Measurements from ENCODE around the gene PPM1F. TPM values are rescaled to one million over a fixed set of nuclear protein-coding genes. Genes with fewer than 3 reads are reported as not detected.
"Not testable (repeated sequence)": the region's sequence is repeated elsewhere in the genome, so short reads cannot be mapped to it uniquely, and the experiment has no call there.

The PPM1F gene
- total and polyA plus RNA-seq, 4 donors = 1.8 to 15.5 (median 8.9) TPM

DNA sequence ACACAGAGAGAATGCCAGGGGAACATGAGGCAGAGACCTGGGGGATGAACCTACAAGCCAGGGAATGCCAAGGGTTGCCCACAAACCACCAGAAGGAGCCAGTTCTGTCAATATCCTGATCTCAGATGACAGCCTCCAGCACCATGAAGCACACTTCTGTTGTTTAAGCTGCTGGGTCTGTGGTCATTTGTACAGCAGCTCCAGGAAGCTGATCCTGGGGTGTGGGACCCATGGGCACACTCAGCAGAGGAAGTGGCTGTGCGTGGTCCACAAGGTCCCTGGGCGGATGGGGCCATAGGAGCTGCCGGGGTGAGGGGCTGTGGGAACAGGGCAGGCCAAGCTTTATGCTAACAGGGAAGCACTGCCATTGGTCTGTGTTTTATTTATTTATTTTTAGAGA, 12.1 kb downstream of the PPM1F start:
- Histone ChIP-seq H3K4me1 (ENCODE audit: control insufficient read depth in 4 of 4, insufficient read depth in 4 of 4, low read length in 3 of 4) (peaks cover 9 to 53% (median 35%) of the 10 kb centered on the region in 4 donors), H3K27ac (ENCODE audit: low read depth in 1 of 2, low read length in 2 of 2) (peak overlapping the region in 1 of 2 donors; percentile 42), H3K9me3 (ENCODE audit: control insufficient read depth in 4 of 4, low read length in 3 of 4) (no peaks in the 10 kb centered on the region), H3K4me3 (ENCODE audit: low read depth in 1 of 3, low read length in 3 of 3) (no peak overlapping the region), H3K36me3 (ENCODE audit: control insufficient read depth in 4 of 4, insufficient read depth in 3 of 4, low read depth in 1 of 4, low read length in 3 of 4) (peaks cover 0 to 2% (median 1%) of the 10 kb centered on the region in 4 donors), H3K9ac (ENCODE audit: low read depth in 1 of 2, low read length in 2 of 2) (no peak overlapping the region), H3K27me3 (ENCODE audit: control insufficient read depth in 4 of 4, insufficient read depth in 4 of 4, low read length in 3 of 4) (no peaks in the 10 kb centered on the region)
- TF ChIP-seq, protein P1, sequence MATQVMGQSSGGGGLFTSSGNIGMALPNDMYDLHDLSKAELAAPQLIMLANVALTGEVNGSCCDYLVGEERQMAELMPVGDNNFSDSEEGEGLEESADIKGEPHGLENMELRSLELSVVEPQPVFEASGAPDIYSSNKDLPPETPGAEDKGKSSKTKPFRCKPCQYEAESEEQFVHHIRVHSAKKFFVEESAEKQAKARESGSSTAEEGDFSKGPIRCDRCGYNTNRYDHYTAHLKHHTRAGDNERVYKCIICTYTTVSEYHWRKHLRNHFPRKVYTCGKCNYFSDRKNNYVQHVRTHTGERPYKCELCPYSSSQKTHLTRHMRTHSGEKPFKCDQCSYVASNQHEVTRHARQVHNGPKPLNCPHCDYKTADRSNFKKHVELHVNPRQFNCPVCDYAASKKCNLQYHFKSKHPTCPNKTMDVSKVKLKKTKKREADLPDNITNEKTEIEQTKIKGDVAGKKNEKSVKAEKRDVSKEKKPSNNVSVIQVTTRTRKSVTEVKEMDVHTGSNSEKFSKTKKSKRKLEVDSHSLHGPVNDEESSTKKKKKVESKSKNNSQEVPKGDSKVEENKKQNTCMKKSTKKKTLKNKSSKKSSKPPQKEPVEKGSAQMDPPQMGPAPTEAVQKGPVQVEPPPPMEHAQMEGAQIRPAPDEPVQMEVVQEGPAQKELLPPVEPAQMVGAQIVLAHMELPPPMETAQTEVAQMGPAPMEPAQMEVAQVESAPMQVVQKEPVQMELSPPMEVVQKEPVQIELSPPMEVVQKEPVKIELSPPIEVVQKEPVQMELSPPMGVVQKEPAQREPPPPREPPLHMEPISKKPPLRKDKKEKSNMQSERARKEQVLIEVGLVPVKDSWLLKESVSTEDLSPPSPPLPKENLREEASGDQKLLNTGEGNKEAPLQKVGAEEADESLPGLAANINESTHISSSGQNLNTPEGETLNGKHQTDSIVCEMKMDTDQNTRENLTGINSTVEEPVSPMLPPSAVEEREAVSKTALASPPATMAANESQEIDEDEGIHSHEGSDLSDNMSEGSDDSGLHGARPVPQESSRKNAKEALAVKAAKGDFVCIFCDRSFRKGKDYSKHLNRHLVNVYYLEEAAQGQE (IDR thresholded peaks at IDR 0.05) = no peak
- TF ChIP-seq ATF3 (IDR thresholded peaks at IDR 0.05) = no peak
- no peak for TF ChIP-seq TAF1 (conservative IDR thresholded peaks at IDR 0.05)
- TF ChIP-seq ZBTB33 (IDR thresholded peaks at IDR 0.05) = no peak
- TF ChIP-seq RXRA (IDR thresholded peaks at IDR 0.05) = no peak
- no peak for TF ChIP-seq JUND (IDR thresholded peaks at IDR 0.05)
- no peak for TF ChIP-seq MAX (IDR thresholded peaks at IDR 0.05)
- no peak for TF ChIP-seq SP1 (IDR thresholded peaks at IDR 0.05)
- TF ChIP-seq HNF4A (conservative IDR thresholded peaks at IDR 0.05) = no peak
- TF ChIP-seq FOXA1 (IDR thresholded peaks at IDR 0.05) = no peak
- no peak for TF ChIP-seq YY1 (IDR thresholded peaks at IDR 0.05)
- no peak for TF ChIP-seq FOXA2 (IDR thresholded peaks at IDR 0.05)
- TF ChIP-seq, protein P2, sequence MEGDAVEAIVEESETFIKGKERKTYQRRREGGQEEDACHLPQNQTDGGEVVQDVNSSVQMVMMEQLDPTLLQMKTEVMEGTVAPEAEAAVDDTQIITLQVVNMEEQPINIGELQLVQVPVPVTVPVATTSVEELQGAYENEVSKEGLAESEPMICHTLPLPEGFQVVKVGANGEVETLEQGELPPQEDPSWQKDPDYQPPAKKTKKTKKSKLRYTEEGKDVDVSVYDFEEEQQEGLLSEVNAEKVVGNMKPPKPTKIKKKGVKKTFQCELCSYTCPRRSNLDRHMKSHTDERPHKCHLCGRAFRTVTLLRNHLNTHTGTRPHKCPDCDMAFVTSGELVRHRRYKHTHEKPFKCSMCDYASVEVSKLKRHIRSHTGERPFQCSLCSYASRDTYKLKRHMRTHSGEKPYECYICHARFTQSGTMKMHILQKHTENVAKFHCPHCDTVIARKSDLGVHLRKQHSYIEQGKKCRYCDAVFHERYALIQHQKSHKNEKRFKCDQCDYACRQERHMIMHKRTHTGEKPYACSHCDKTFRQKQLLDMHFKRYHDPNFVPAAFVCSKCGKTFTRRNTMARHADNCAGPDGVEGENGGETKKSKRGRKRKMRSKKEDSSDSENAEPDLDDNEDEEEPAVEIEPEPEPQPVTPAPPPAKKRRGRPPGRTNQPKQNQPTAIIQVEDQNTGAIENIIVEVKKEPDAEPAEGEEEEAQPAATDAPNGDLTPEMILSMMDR (IDR thresholded peaks at IDR 0.05; ENCODE audit: low read depth, low read length, missing input control) = no peak
- DNase-seq (ENCODE audit: low spot score) = no peak
- WGBS = 77% methylated on average over 3 of the region's 3 CpGs

GRCh38 chr22:21939935-21940334, 12.7 kb downstream of the PPM1F start:
- not testable (repeated sequence) for H3K27me3 ChIP-seq (ENCODE audit: control insufficient read depth in 4 of 4, insufficient read depth in 4 of 4, low read length in 3 of 4); H3K4me3 ChIP-seq (ENCODE audit: low read depth in 1 of 3, low read length in 3 of 3); H3K36me3 ChIP-seq (ENCODE audit: control insufficient read depth in 4 of 4, insufficient read depth in 3 of 4, low read depth in 1 of 4, low read length in 3 of 4); H3K9ac ChIP-seq (ENCODE audit: low read depth in 1 of 2, low read length in 2 of 2); DNase-seq (ENCODE audit: low spot score); H3K9me3 ChIP-seq (ENCODE audit: control insufficient read depth in 4 of 4, low read length in 3 of 4)
- peak overlapping the region; percentile 80 to 91 for H3K27ac ChIP-seq (ENCODE audit: low read depth in 1 of 2, low read length in 2 of 2)
- peaks cover 9 to 50% (median 32%) of the 10 kb centered on the region in 4 donors for H3K4me1 ChIP-seq (ENCODE audit: control insufficient read depth in 4 of 4, insufficient read depth in 4 of 4, low read length in 3 of 4)
- WGBS = 86% methylated on average over 5 of the region's 5 CpGs

Measured in liver (tissue), 9 donors.